KG1 (cell line): ENCODE measurements around the gene POLR2E.

Source experiments
- DNase-seq: peaks from one replicate; lab custom pipeline; 2025; lab: John Stamatoyannopoulos, UW

Gene POLR2E

GRCh38 chr19:1094655-1094977 lies 559 bp downstream of the POLR2E start:
- no peak for DNase-seq

- no peak for DNase-seq
Measured at GRCh38 chr19:1093811-1094553, 1.2 kb downstream of the POLR2E start.

GRCh38 chr19:1093330-1093729 lies 1.8 kb downstream of the POLR2E start:
- no peak for DNase-seq

GRCh38 chr19:1091544-1092175 lies 3.5 kb downstream of the POLR2E start:
- no peak for DNase-seq

GRCh38 chr19:1090731-1091543 lies 4.2 kb downstream of the POLR2E start:
- no peak for DNase-seq

- DNase-seq: no peak
Measured at GRCh38 chr19:1089891-1090290, 5.3 kb downstream of the POLR2E start.

GRCh38 chr19:1089126-1089771 lies 5.9 kb downstream of the POLR2E start:
- DNase-seq: no peak

GRCh38 chr19:1088416-1089010 lies 6.7 kb downstream of the POLR2E start:
- DNase-seq: no peak

GRCh38 chr19:1087813-1088415 lies 7.3 kb downstream of the POLR2E start:
- DNase-seq: peak; percentile 67

- DNase-seq: no peak
Measured at GRCh38 chr19:1086613-1087012, 8.6 kb downstream of the POLR2E start.

GRCh38 chr19:1085676-1086442 lies 9.3 kb downstream of the POLR2E start:
- DNase-seq: no peak

GRCh38 chr19:1085053-1085658 lies 10.0 kb downstream of the POLR2E start:
- DNase-seq: no peak

- DNase-seq: no peak
Measured at GRCh38 chr19:1084024-1084868, 10.9 kb downstream of the POLR2E start.

- DNase-seq: no peak
Measured at GRCh38 chr19:1082928-1083816, 12.0 kb downstream of the POLR2E start.

- no peak for DNase-seq
Measured at GRCh38 chr19:1082165-1082927, 12.8 kb downstream of the POLR2E start.

- DNase-seq: no peak
Measured at GRCh38 chr19:1081301-1082164, 13.6 kb downstream of the POLR2E start.
